Activated naive CD8-positive, alpha-beta T cell treated with anti-CD3 and anti-CD28 coated beads for 36 hours (primary cell): ENCODE measurements around the gene TGFB1. TPM values are rescaled to one million over a fixed set of nuclear protein-coding genes. Genes with fewer than 3 reads are reported as not detected.

Experiments used
- DNase-seq: peaks from one replicate; pipeline ENCODE4 v3.0.0; 2021
- H3K27ac Mint-ChIP-seq: one replicate; pipeline ENCODE4 v1.8.0; 2022; ENCODE audit warnings: mild to moderate bottlenecking, moderate library complexity, mixed read lengths
- H3K27me3 Mint-ChIP-seq: one replicate; pipeline ENCODE4 v1.8.0; 2022; ENCODE audit warnings: mild to moderate bottlenecking, mixed read lengths
- H3K36me3 Mint-ChIP-seq: one replicate; pipeline ENCODE4 v1.8.0; 2021; ENCODE audit warnings: mild to moderate bottlenecking, mixed read lengths
- H3K4me1 Mint-ChIP-seq: one replicate; pipeline ENCODE4 v1.8.0; 2021; ENCODE audit warnings: mixed read lengths
- H3K4me3 Mint-ChIP-seq: one replicate; pipeline ENCODE4 v1.8.0; 2022; ENCODE audit warnings: mild to moderate bottlenecking, moderate library complexity, mixed read lengths
- H3K9me3 Mint-ChIP-seq: one replicate; pipeline ENCODE4 v1.8.0; 2022; ENCODE audit warnings: mixed read lengths
- total RNA-seq, 2 experiments: library from RNA; stranded (reverse); gene quantifications; one replicate each; pipeline ENCODE4 v1.2.3, GENCODE V29; 2021

The TGFB1 gene
- total RNA-seq, 2 experiments from 2014 or later, result 152 to 154 TPM

- Mint-ChIP-seq H3K4me3 (no peak overlapping the region), H3K9me3 (no peaks in the 10 kb centered on the region), H3K4me1 (peaks cover 56% of the 10 kb centered on the region), H3K36me3 (peaks cover 38% of the 10 kb centered on the region), H3K27me3 (no peaks in the 10 kb centered on the region), H3K27ac (peak overlapping the region; percentile 65)
- no peak for DNase-seq
These were observed 29.5 kb downstream of the TGFB1 start for GRCh38 chr19:41324231-41324702.

GRCh38 chr19:41323430-41324125, 30.1 kb downstream of the TGFB1 start:
- Mint-ChIP-seq H3K4me1 (peaks cover 50% of the 10 kb centered on the region), H3K4me3 (no peak overlapping the region), H3K9me3 (no peaks in the 10 kb centered on the region), H3K27me3 (no peaks in the 10 kb centered on the region), H3K36me3 (peaks cover 33% of the 10 kb centered on the region), H3K27ac (peak overlapping the region; percentile 65)
- no peak for DNase-seq

- no peak overlapping the region for H3K4me3 Mint-ChIP-seq
- no peak for DNase-seq
- H3K27me3 Mint-ChIP-seq, result no peaks in the 10 kb centered on the region
- H3K36me3 Mint-ChIP-seq, result peaks cover 28% of the 10 kb centered on the region
- H3K27ac Mint-ChIP-seq, result peak overlapping the region; percentile 43
- H3K9me3 Mint-ChIP-seq, result no peaks in the 10 kb centered on the region
- H3K4me1 Mint-ChIP-seq, result peaks cover 44% of the 10 kb centered on the region
These were observed 30.7 kb downstream of the TGFB1 start for GRCh38 chr19:41323023-41323422.

- peaks cover 26% of the 10 kb centered on the region for H3K36me3 Mint-ChIP-seq
- H3K27ac Mint-ChIP-seq, result peak overlapping the region; percentile 43
- H3K27me3 Mint-ChIP-seq, result no peaks in the 10 kb centered on the region
- peaks cover 41% of the 10 kb centered on the region for H3K4me1 Mint-ChIP-seq
- DNase-seq, result no peak
- H3K4me3 Mint-ChIP-seq, result no peak overlapping the region
- no peaks in the 10 kb centered on the region for H3K9me3 Mint-ChIP-seq
These were observed 31.3 kb downstream of the TGFB1 start for GRCh38 chr19:41322451-41322850.

GRCh38 chr19:41321600-41322270, 32.0 kb downstream of the TGFB1 start:
- Mint-ChIP-seq H3K9me3 (no peaks in the 10 kb centered on the region), H3K27ac (peak overlapping the region; percentile 68), H3K36me3 (peaks cover 28% of the 10 kb centered on the region), H3K27me3 (no peaks in the 10 kb centered on the region), H3K4me3 (no peak overlapping the region), H3K4me1 (peaks cover 36% of the 10 kb centered on the region)
- DNase-seq, result no peak

- Mint-ChIP-seq H3K36me3 (peaks cover 27% of the 10 kb centered on the region), H3K27ac (peak overlapping the region; percentile 68), H3K27me3 (no peaks in the 10 kb centered on the region)
These were observed 32.5 kb downstream of the TGFB1 start for GRCh38 chr19:41321204-41321599.

GRCh38 chr19:41320568-41320967, 33.2 kb downstream of the TGFB1 start:
- Mint-ChIP-seq H3K36me3 (peaks cover 25% of the 10 kb centered on the region), H3K4me1 (peaks cover 28% of the 10 kb centered on the region), H3K4me3 (no peak overlapping the region), H3K9me3 (no peaks in the 10 kb centered on the region), H3K27me3 (no peaks in the 10 kb centered on the region), H3K27ac (peak overlapping the region; percentile 13)
- no peak for DNase-seq

More at GRCh38 chr19:41321204-41321599, 32.5 kb downstream of the TGFB1 start:
- peaks cover 30% of the 10 kb centered on the region for H3K4me1 Mint-ChIP-seq
- no peak overlapping the region for H3K4me3 Mint-ChIP-seq
- no peak for DNase-seq
- H3K9me3 Mint-ChIP-seq, result no peaks in the 10 kb centered on the region

- peaks cover 21% of the 10 kb centered on the region for H3K36me3 Mint-ChIP-seq
- no peak for DNase-seq
- no peaks in the 10 kb centered on the region for H3K9me3 Mint-ChIP-seq
- H3K4me3 Mint-ChIP-seq, result no peak overlapping the region
- H3K4me1 Mint-ChIP-seq, result peaks cover 24% of the 10 kb centered on the region
- peak overlapping the region; percentile 42 for H3K27ac Mint-ChIP-seq
- H3K27me3 Mint-ChIP-seq, result no peaks in the 10 kb centered on the region
These were observed 33.6 kb downstream of the TGFB1 start for GRCh38 chr19:41320185-41320518.

GRCh38 chr19:41319500-41320184, 34.1 kb downstream of the TGFB1 start:
- Mint-ChIP-seq H3K27me3 (no peaks in the 10 kb centered on the region), H3K36me3 (peaks cover 20% of the 10 kb centered on the region), H3K4me1 (peaks cover 21% of the 10 kb centered on the region), H3K27ac (peak overlapping the region; percentile 42), H3K9me3 (no peaks in the 10 kb centered on the region), H3K4me3 (no peak overlapping the region)
- DNase-seq, result no peak

GRCh38 chr19:41318696-41319499, 34.8 kb downstream of the TGFB1 start:
- Mint-ChIP-seq H3K9me3 (no peaks in the 10 kb centered on the region), H3K27me3 (no peaks in the 10 kb centered on the region), H3K27ac (peak overlapping the region; percentile 42), H3K4me3 (no peak overlapping the region), H3K4me1 (peaks cover 15% of the 10 kb centered on the region), H3K36me3 (peaks cover 20% of the 10 kb centered on the region)
- no peak for DNase-seq

- DNase-seq, result no peak
- peak overlapping the region; percentile 30 for H3K27ac Mint-ChIP-seq
- no peak overlapping the region for H3K4me3 Mint-ChIP-seq
- peaks cover 29% of the 10 kb centered on the region for H3K36me3 Mint-ChIP-seq
- no peaks in the 10 kb centered on the region for H3K9me3 Mint-ChIP-seq
- H3K27me3 Mint-ChIP-seq, result no peaks in the 10 kb centered on the region
- H3K4me1 Mint-ChIP-seq, result peaks cover 11% of the 10 kb centered on the region
These were observed 37.3 kb downstream of the TGFB1 start for GRCh38 chr19:41316306-41316920.

GRCh38 chr19:41311613-41312012, 42.1 kb downstream of the TGFB1 start:
- Mint-ChIP-seq H3K4me3 (peak overlapping the region; percentile 97), H3K9me3 (no peaks in the 10 kb centered on the region), H3K36me3 (peaks cover 28% of the 10 kb centered on the region), H3K27ac (peak overlapping the region; percentile 40), H3K4me1 (peaks cover 42% of the 10 kb centered on the region), H3K27me3 (peaks cover 9% of the 10 kb centered on the region)
- DNase-seq, result no peak

GRCh38 chr19:41311072-41311471, 42.6 kb downstream of the TGFB1 start:
- Mint-ChIP-seq H3K36me3 (peaks cover 29% of the 10 kb centered on the region), H3K27ac (no peak overlapping the region), H3K27me3 (peaks cover 9% of the 10 kb centered on the region), H3K9me3 (no peaks in the 10 kb centered on the region), H3K4me1 (peaks cover 46% of the 10 kb centered on the region), H3K4me3 (peak overlapping the region; percentile 97)
- no peak for DNase-seq

GRCh38 chr19:41310033-41310831, 43.5 kb downstream of the TGFB1 start, which contains the start of gene CCDC97:
Gene CCDC97 (plus strand): TSS chr19:41310172. CDS start chr19:41310311, 139 bp downstream.
- Mint-ChIP-seq H3K9me3 (no peaks in the 10 kb centered on the region), H3K27me3 (peaks cover 9% of the 10 kb centered on the region), H3K36me3 (peaks cover 32% of the 10 kb centered on the region), H3K27ac (peak within 1 kb of the TSS; percentile 97), H3K4me3 (peak within 1 kb of the TSS; percentile 97), H3K4me1 (peaks cover 53% of the 10 kb centered on the region)
- peak; percentile 89 for DNase-seq
